HG03064 (cell line): Measurements from ENCODE around the gene PRKRIP1.
"Not testable (repeated sequence)": the region's sequence is repeated elsewhere in the genome, so short reads cannot be mapped to it uniquely, and the experiment has no call there.

Experiments used
- ATAC-seq: cut with Tn5 transposase; IDR thresholded peaks from one replicate; pipeline ENCODE4 v1.9.1; 2021; ENCODE audit warnings: low read depth; ENCODE audit not compliant: unreplicated experiment

The PRKRIP1 gene

DNA sequence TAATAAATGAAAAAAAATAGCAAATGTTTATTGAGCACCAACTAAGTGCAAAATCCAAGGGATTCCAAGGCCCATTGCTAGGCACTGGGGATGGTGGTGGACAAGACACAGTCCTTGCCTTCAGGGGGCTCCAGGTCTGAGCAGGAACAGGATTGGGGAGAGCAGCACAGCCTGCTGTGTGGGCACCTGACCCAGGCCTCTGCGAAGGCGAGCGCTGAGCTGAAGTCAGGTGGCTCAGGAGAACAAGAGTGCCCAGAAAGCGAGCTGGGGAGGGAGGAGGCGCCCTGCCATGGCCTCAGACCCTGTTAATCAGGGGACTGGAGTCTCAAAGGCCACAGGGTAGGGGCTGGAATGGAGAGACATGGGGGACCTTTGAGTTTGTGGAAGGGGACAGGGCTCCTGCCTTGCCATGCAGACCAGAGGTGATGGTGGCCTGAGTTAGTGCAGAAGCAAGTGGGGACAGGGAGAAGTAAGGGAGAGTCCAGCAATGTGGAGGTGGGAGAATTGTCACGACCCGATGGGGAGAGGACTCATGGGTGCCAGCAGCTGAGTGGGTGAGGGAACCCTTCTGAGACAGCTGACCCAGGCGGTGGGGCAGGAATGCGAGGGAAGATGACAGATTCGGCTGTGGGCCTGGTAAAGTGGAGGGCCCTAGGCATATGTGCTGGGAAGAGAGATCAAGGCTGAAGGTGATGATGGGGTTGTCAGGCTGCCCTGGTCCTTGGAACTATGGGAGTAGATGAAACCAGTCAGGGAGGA lies 33.2 kb downstream of the PRKRIP1 start:
- ATAC-seq, result no peak

DNA sequence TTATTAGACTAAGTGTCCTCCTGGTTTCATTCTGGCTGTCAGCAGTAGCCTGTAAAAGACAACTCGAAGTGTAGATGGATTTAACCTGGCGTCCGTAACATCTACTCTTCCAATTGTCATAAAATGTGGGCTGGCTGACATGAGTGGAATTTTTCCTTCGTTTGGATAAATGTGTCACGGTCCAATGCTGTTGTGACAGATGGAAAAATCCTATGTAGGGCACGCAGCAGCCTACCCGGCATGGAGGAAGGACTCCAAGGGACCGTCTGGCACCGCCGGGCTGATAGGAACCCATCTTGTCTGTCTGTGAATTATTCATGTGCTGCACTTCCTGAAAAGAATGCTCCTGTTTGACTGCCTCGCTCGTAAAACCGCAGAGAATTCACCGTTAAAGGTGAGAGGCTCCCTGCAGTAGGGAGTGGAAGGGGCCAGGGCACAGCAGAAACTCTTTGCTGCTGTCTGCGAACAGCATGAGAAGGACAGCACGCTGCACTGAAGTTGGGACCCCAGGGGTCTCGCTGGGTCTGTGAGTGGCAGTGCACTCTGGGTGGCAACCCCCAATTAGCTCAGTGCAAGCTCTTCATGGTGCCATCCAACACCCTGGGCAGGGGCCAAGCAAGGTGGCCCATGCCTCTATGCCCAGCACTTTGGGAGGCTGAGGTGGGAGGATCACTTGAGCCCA lies 35.6 kb downstream of the PRKRIP1 start:
- no peak for ATAC-seq

DNA sequence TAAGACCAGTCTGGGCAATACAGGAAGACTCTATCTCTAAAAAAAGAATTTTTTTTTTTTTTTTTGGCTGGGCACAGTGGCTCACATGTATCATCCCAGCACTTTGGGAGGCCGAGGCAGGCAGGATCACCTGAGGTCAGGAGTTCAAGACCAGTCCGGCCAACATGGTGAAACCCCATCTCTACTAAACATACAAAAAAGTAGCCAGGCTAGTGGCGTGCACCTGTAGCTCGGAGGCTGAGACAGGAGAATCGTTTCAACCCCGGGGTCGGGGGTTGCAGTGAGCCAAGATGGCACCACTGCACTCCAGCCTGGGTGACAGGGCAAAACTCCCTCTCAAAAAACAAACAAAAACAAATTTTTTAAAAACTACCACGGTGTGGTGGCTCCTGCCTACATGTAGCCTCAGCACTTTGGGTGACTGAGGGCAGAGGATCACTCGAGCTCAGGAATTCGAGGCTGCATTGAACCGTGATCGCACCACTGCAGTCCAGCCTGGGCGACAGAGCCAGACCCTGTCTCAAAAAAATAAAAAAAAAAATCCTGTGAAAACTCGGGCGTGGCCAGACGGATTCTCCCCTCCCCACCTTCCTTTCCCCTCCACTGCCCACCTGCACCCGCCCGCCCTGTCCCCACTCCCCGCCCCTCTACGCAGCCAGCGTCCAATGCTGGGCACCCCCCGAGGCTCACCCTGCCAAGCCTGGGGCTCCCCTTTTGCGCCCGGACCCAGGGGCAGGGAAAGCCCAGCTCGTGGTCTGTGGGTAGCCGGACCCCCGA lies 36.5 kb downstream of the PRKRIP1 start:
- peak; percentile 21 for ATAC-seq

DNA sequence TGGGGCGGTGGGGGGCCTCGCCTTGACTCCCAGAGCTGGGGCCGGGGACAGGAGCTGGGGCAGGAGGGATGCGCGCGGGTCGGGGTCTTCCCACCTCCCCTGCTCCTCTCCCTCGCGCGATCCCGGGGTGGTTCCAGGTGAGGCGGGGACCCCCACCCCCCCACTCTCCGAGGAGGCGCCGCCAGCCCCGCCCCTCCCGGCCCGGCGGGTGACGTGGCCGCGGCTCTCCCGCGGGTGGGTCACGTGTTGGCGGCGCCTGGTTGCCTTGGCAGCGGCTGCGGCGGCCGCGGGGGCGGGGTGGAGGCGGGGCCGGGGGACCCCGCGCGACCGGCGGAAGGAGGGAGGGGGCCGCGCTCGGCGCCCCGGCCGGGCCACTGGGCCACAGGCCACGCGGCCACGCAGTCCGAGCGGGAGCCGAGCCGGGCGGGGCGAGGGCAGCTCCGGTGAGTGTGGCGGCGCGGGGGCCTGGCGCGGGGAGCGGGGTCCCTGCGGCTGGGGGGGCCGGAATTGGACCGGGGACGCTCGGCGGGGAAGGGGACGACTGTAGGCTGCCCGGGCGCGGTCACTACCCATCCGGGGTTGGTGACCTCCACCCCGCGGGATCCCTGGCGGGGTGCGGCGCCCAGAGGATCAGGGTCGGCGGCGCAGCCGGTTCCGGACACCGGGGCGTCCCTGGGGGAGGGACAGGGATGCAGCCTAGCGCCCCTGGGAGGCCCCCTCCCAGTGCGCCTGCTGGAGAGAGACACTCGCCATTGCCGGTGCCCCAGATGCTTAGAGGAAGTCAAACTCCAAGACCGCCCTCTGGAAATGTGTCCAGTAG lies 37.3 kb downstream of the PRKRIP1 start, which contains the start of gene ORAI2:
Gene ORAI2 (plus strand): TSS at position 357 of the 820 bp plus-strand sequence. CDS start 5,382 bp downstream, outside the sequence.
- peak; percentile 54 for ATAC-seq

DNA sequence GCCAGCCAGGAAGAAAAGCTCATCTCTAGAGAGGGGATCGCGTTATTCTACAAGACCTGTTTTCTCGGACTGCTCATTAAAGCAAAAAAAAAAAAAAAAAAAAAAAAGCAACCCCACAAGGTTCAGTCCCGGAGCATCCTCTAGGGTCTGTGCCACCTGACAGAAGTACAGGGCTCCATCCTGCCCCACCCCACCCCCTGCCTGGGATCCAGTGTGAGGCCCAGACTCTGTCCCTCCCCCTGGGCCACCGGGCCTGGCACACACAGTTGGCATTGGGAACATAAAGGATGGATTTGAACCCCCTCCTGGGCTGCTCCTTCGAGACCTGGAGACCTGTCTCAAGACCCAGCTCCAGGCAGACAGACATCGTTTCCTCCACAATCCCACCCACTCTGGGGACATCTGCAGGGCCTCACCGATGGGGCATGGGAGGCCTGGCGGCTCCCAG lies 37.9 kb downstream of the PRKRIP1 start:
- peak; percentile 1 for ATAC-seq

DNA sequence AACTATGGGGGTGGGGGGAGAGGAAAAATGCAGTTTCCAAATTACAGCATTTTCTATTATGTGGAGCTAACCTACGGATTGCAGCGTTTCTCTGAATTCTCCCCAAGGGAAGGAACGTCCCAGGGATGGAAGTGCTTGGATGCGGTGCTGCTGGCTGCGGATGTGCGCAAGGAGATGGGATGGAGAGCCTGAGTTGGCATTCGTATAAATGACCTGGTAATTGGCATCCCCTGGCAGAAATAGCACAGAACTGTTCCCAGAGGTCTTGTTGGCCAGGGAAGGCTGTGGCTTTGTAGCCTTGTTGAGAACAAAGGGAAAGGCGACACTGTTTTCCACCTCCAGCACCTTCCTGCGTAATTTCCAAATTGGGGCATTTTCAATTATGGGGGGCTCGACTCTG lies 40.0 kb downstream of the PRKRIP1 start:
- no peak for ATAC-seq

DNA sequence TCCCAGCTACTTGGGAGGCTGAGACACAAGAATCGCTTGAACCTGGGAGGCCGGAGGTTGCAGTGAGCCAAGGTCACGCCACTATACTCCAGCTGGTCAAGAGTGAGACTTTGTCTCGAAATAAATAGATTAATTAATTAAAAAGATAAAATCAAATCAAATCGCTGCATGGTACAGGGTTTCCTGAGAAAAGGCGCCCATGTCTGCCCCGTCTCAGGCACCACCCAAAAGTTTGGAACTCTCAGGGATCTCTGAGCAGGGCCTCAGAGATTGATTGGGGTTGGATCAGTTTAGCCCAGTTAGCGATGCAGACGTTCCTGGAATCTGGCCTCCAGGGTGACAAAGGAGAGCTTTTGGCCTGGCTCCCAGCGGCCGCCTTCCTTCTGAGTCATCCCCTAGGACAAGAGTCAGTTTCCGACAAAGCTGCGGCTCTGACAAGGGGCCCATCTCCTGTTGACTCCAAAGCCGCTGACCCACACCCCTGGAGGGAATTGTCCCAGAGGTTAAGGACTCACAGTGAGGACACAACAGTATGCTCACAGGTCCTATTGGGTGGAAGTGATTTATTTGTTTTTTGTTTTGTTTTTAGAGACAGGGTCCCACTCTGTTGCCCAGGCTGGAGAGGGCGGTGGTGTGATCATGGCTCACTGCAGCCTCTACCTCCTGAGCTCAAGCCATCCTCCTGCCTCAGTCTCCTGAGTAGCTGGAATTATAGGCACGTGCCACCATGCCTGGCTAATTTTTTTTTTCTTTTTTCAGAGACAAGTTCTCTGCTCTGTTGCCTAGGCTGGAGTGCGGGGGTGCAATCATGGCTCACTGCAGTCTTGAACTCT lies 44.0 kb downstream of the PRKRIP1 start:
- no peak for ATAC-seq

DNA sequence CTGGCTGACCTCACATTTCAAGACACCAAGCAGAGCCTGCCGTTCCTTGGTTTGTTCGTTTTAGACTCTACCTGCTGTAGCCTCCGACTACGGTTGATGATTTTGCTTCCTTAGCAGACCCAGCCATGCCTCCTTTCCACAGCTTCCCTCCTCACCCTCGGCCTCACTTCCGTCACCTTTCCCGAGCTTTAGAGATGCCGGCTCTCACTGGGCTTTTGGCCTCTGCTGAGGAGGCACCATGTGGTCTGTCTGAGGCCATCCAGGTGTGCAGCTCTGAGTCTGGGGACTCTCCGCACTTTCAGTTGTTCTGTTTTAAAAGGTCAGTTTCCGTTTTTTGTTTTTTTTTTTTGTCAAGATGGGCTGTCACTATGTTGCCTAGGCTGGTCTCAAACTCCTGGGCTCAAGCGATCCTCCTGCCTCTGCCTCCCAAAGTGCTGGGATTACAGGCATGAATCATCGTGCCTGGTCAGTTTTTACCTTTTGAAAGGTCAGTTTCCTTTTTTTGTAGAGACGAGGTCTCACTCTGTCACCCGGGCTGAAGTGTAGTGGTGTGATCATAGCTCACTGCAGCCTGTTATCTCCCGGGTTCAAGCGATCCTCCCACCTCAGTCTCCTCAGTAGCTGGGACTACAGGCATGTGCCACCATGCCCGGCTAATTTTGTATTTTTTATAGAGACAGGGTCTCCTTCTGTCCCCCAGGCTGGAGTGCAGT lies 49.0 kb downstream of the PRKRIP1 start:
- ATAC-seq, result no peak

DNA sequence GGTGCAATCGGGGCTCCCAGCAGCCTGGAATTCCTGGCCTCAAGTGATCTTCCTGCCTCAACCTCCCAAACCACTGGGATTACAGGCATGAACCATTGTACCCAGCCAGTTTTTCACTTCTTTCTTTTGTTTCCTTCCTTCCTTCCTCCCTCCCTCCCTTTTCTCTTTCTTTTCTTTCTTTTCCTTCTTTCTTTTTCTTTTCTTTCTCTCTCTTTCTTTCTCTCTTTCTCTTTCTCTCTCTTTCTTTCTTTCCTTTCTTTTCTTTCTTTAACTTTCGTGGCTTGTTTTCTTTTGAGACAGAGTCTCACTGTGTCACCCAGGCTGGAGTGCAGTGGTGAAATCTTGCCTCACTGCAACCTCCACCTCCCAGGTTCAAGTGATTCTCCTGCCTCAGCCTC lies 49.5 kb downstream of the PRKRIP1 start:
- no peak for ATAC-seq

DNA sequence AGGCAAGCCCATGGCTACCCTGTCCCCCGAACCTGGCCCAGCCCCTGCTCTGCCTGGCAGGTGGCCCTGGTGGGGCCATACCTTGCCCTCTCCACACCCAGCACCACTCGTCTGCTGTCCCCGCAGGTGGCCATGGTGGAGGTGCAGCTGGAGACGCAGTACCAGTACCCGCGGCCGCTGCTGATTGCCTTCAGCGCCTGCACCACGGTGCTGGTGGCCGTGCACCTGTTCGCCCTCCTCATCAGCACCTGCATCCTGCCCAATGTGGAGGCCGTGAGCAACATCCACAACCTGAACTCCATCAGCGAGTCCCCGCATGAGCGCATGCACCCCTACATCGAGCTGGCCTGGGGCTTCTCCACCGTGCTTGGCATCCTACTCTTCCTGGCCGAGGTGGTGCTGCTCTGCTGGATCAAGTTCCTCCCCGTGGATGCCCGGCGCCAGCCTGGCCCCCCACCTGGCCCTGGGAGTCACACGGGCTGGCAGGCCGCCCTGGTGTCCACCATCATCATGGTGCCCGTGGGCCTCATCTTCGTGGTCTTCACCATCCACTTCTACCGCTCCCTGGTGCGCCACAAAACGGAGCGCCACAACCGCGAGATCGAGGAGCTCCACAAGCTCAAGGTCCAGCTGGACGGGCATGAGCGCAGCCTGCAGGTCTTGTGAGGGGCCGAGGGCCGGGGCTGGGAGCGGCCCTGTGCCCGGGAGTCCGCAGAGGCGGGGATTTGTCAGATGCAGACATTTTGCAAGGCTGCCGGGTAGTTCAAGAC lies 50.4 kb downstream of the PRKRIP1 start:
- no peak for ATAC-seq

DNA sequence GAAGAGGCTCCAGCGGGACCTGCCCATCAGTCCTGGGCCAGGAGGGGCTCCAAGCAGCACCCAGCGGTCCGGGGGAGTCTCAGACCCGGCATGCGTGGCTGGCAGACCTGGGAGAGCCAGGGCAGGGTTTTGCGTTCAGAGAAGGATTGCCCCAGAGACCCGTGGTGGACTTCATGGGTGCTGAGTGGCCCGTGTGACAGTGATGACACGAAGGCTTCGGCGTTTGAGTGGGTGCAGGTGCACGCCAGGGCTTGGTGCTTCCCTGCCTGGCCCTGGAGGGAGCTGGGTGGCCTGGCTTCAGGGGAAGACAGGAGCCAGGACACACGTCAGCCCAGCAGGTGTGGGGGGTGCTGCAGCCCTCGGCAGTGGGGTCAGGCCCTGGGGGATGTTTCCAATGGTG lies 51.1 kb downstream of the PRKRIP1 start:
- no peak for ATAC-seq

DNA sequence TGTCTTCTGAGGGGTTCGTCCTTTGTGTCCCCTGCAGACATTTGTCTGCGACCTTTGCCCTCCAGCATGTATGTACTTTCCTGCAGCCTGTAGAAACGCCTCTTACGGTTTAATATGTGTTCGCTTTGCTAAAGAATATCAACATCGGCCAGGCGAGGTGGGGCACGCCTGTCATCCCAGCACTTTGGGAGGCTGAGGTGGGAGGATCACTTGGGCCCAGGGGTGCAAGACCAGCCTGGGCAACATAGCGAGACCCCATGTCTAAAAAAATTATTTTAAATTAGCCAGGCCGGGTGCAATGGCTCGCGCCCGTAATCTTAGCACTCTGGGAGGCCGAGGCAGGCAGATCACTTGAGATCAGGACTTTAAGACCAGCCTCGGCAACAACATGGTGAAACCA lies 53.0 kb downstream of the PRKRIP1 start:
- no peak for ATAC-seq

DNA sequence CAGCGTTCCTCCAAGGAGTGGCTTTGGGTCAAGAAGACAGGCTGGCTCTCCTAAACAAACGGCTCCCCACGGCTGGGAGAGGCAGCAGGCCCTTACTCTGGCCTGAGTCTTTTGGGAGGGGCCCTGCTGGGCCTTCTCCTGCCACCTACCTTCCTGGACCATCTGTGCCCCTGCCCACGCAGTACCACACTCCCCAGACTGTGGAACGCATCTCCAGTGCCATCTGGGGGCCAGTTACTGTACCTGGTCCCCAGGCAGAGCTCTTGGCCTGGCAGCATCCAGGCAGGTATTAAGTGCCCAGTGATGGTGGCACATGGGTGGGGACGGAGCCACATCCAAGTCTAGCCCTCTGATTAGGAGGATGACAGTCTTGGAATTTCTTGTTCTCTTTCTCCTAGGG lies 54.1 kb downstream of the PRKRIP1 start:
- ATAC-seq, result no peak

DNA sequence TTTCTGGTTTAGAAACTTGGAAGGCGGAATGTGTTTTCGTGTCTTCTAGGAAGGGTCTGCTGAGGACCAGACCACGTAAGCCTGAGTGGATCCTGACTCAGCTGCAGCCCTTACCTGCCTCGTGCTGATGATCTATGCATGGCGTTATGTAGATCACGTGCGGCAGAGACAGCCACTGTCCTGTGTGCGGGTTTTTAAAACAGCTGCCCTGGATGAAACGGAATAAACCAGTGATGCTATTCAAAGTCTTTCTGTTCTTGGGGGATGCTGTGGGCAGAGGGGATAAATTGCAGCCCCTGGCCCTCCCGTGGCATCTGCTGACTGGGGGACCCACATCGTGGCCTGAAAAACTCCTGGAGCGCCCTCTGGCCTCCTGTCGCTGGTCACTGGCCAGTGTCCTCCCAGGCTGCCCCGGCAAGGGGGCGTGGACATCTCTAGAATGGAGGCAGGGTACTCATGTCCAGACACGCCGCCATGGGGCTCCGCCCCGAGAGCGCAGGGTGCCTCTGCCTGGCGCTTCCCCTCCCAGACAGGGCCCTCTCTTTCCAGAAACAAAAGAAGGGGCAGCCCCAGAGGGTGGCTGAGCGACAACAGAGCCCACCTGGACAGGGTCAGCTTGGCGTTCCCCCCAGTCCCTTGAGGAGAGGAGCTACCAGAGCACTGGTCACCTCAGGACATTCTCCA lies 55.4 kb downstream of the PRKRIP1 start:
- ATAC-seq, result no peak

DNA sequence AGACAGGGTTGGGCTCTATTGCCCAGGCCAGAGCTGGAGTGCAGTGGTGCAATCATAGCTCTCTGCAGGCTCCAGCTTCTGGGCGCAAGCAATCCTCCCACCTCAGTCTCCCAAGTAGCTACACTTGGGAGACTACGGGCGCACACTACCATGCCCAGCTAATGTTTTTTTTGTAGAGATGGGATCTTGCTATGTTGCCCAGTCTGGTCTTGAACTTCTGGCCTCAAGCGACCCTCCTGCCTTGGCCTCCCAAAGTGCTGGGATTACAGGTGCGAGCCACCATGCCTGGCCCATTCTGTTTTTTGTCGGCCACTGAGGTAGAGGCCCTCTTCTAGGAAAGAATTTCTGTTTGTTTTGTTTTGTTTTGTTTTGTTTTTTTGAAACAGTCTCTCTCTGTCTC lies 56.3 kb downstream of the PRKRIP1 start:
- no peak for ATAC-seq

DNA sequence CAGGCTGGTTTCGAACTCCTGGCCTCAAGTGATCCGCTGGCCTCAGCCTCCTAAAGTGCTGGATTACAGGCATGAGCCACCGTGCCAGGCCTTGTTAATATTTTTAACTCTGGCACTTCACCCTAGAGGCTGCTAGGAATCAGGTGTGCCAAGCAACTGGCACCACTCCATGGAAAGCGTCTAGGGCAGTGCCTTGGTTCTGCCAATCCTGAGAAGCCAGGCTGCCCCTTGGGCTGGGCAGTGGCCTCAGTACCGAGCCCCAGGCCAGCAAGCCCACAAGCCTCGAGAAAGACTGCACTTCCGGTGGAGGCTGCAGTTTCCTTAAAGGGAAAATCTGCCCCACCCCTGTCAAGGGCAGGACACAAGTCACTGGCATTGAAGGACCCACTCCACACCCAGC lies 57.2 kb downstream of the PRKRIP1 start:
- ATAC-seq, result no peak

DNA sequence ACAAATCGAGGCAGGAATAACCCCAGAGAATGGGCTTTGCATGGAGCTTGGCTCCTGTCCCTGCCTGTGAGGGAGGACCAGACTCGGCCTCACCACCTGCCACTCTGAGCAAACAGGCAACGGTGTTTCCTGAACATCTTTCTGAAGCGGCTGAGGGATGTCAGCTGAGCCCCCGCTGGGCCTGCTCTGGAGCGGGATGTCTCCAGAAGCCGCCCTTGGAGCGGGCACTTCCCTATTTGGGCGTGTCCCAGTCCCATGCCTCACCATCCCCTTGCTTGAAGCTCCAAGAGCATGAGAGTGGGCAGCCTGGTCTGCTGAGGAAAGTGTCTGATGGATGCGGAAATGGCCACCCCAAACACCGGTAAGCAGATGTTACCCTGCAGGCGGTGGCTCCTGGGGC lies 58.3 kb downstream of the PRKRIP1 start:
- ATAC-seq, result no peak

DNA sequence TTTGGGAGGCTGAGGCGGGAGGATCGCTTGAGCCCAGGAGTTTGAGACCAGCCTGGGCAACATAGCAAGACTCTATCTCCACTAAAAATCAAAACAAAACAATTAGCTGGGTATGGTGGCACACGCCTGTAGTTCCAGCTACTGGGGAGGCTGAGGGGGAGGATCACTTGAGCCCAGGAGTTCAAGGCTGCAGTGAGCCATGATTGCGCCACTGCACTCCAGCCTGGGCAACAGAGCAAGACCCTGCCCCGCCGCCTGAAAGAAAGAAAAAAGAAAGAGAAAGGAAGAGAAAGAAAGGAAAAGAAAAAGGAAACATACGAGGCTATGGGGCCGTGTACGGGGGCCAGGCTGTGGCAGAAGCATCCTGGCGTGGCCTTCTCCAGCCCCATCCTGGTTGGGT lies 58.8 kb downstream of the PRKRIP1 start:
- not testable (repeated sequence) for ATAC-seq
